ENCODE results near the gene NUPR2. TPM values are rescaled to one million over a fixed set of nuclear protein-coding genes. Genes with fewer than 3 reads are reported as not detected.

Gene NUPR2
- total and polyA plus RNA-seq, 9 of the 15 experiments (the other 6 are each of a cell fraction or from before 2014, with no cell fraction given): not detected

GRCh38 chr7:56106108-56107073 lies 9.8 kb downstream of the NUPR2 start, which contains the start of gene CHCHD2 (continued):
- peak; percentile 94 for TF ChIP-seq E2F4 (CRISPR knock-in tag; IDR thresholded peaks at IDR 0.05; ENCODE audit: low read depth)
- TF ChIP-seq FOXP4 (CRISPR knock-in tag; IDR thresholded peaks at IDR 0.05; ENCODE audit: borderline replicate concordance): no peak
- TF ChIP-seq KDM1A (IDR thresholded peaks at IDR 0.05): no peak
- no peak for TF ChIP-seq SREBF2 (CRISPR knock-in tag; IDR thresholded peaks at IDR 0.05)
- TF ChIP-seq CBX5 (IDR thresholded peaks at IDR 0.05; ENCODE audit: borderline replicate concordance, low read depth): no peak
- TF ChIP-seq ZNF318 (IDR thresholded peaks at IDR 0.05; ENCODE audit: borderline replicate concordance in 1 of 2, low read depth in 1 of 2): no peak
- no peak for TF ChIP-seq CGGBP1 (CRISPR knock-in tag; IDR thresholded peaks at IDR 0.05)
- no peak for TF ChIP-seq MCM2 (IDR thresholded peaks at IDR 0.05; ENCODE audit: low read depth)
- TF ChIP-seq MECOM (CRISPR knock-in tag; IDR thresholded peaks at IDR 0.05): no peak
